Activated naive CD4-positive, alpha-beta T cell treated with anti-CD3 and anti-CD28 coated beads, Interleukin-2, amount 50 U/mL, for 72 hours (primary cell): ENCODE results near the gene SLC26A1. TPM values are rescaled to one million over a fixed set of nuclear protein-coding genes. Genes with fewer than 3 reads are reported as not detected.
A peak's percentile ranks its signal among the peaks of the same experiment; 100 is the strongest.

Experiments
- ATAC-seq, 2 donors: fragments of 150-1000 bp; cut with Tn5 transposase; 2 replicates each; pipeline ENCODE4 v1.10.0; 2021; ENCODE audit warnings: mild to moderate bottlenecking in 2 of 2, moderate library complexity in 2 of 2
- DNase-seq, 2 donors: peaks; one replicate each; pipeline ENCODE4 v3.0.0; 2021 to 2022; ENCODE audit warnings: low spot score in 2 of 2
- H3K27ac Mint-ChIP-seq, 2 donors: one replicate each; pipeline ENCODE4 v1.8.0; 2022; ENCODE audit warnings: mild to moderate bottlenecking in 2 of 2, mixed read lengths in 2 of 2
- H3K36me3 Mint-ChIP-seq, 2 donors: one replicate each; pipeline ENCODE4 v1.8.0; 2022; ENCODE audit warnings: mixed read lengths in 2 of 2
- H3K9me3 Mint-ChIP-seq, 2 donors: one replicate each; pipeline ENCODE4 v1.8.0; 2022; ENCODE audit warnings: mixed read lengths in 2 of 2
- total RNA-seq, 2 donors: library from RNA; stranded (reverse); gene quantifications; one replicate each; pipeline ENCODE4 v1.2.3, GENCODE V29; 2022

Gene SLC26A1
- total RNA-seq, 2 donors from 2014 or later, result not detected

GRCh38 chr4:1031956-1032795 lies 39.0 kb upstream of the SLC26A1 start:
- H3K9me3 Mint-ChIP-seq, result no peaks in the 10 kb centered on the region
- ATAC-seq, result peak in 1 of 2 donors; percentile 27

GRCh38 chr4:1031346-1031745 lies 38.1 kb upstream of the SLC26A1 start:
- no peak for DNase-seq
- no peaks in the 10 kb centered on the region for H3K36me3 Mint-ChIP-seq
- no peak for ATAC-seq
- no peaks in the 10 kb centered on the region for H3K9me3 Mint-ChIP-seq
- no peak overlapping the region for H3K27ac Mint-ChIP-seq

More at GRCh38 chr4:1031956-1032795, 39.0 kb upstream of the SLC26A1 start:
- Mint-ChIP-seq H3K27ac (no peak overlapping the region), H3K36me3 (no peaks in the 10 kb centered on the region)
- DNase-seq, result no peak

- ATAC-seq, result no peak
- no peaks in the 10 kb centered on the region for H3K36me3 Mint-ChIP-seq
Measured at GRCh38 chr4:1030559-1030958, 37.4 kb upstream of the SLC26A1 start.

GRCh38 chr4:1030031-1030430 lies 36.8 kb upstream of the SLC26A1 start:
- DNase-seq (no peak), ATAC-seq (no peak)
- peaks cover 0 to 4% of the 10 kb centered on the region in 2 donors for H3K36me3 Mint-ChIP-seq
- no peak overlapping the region for H3K27ac Mint-ChIP-seq
- no peaks in the 10 kb centered on the region for H3K9me3 Mint-ChIP-seq

More at GRCh38 chr4:1030559-1030958, 37.4 kb upstream of the SLC26A1 start:
- Mint-ChIP-seq H3K27ac (no peak overlapping the region), H3K9me3 (no peaks in the 10 kb centered on the region)
- DNase-seq, result no peak

- H3K27ac Mint-ChIP-seq, result no peak overlapping the region
- no peaks in the 10 kb centered on the region for H3K9me3 Mint-ChIP-seq
- H3K36me3 Mint-ChIP-seq, result peaks cover 0 to 6% of the 10 kb centered on the region in 2 donors
- DNase-seq, result no peak
- peak in 1 of 2 donors; percentile 9 for ATAC-seq
Measured at GRCh38 chr4:1029529-1029928, 36.3 kb upstream of the SLC26A1 start.

GRCh38 chr4:1028574-1029220 lies 35.5 kb upstream of the SLC26A1 start:
- peak overlapping the region in 1 of 2 donors; percentile 44 for H3K27ac Mint-ChIP-seq
- DNase-seq, result no peak
- no peaks in the 10 kb centered on the region for H3K9me3 Mint-ChIP-seq
- H3K36me3 Mint-ChIP-seq, result peaks cover 0 to 6% of the 10 kb centered on the region in 2 donors
- ATAC-seq, result no peak

- Mint-ChIP-seq H3K9me3 (no peaks in the 10 kb centered on the region), H3K36me3 (peaks cover 0 to 6% of the 10 kb centered on the region in 2 donors), H3K27ac (no peak overlapping the region)
- DNase-seq (no peak), ATAC-seq (no peak)
Measured at GRCh38 chr4:1027915-1028238, 34.7 kb upstream of the SLC26A1 start.

- peaks cover 0 to 6% of the 10 kb centered on the region in 2 donors for H3K36me3 Mint-ChIP-seq
- DNase-seq, result no peak
Measured at GRCh38 chr4:1027219-1027914, 34.2 kb upstream of the SLC26A1 start.

GRCh38 chr4:1026115-1026514 lies 32.9 kb upstream of the SLC26A1 start:
- H3K36me3 Mint-ChIP-seq, result peaks cover 0 to 6% of the 10 kb centered on the region in 2 donors
- peak in 1 of 2 donors; percentile 60 for DNase-seq
- no peaks in the 10 kb centered on the region for H3K9me3 Mint-ChIP-seq
- no peak overlapping the region for H3K27ac Mint-ChIP-seq
- peak; percentile 69 to 84 for ATAC-seq

More at GRCh38 chr4:1027219-1027914, 34.2 kb upstream of the SLC26A1 start:
- Mint-ChIP-seq H3K9me3 (no peaks in the 10 kb centered on the region), H3K27ac (no peak overlapping the region)
- ATAC-seq, result no peak

GRCh38 chr4:1024882-1025545 lies 31.8 kb upstream of the SLC26A1 start:
- Mint-ChIP-seq H3K27ac (peak overlapping the region in 1 of 2 donors; percentile 44), H3K9me3 (no peaks in the 10 kb centered on the region), H3K36me3 (peaks cover 0 to 6% of the 10 kb centered on the region in 2 donors)
- no peak for ATAC-seq
- DNase-seq, result no peak

- H3K27ac Mint-ChIP-seq, result no peak overlapping the region
- H3K9me3 Mint-ChIP-seq, result no peaks in the 10 kb centered on the region
- H3K36me3 Mint-ChIP-seq, result peaks cover 0 to 6% of the 10 kb centered on the region in 2 donors
- ATAC-seq, result no peak
- no peak for DNase-seq
Measured at GRCh38 chr4:1023895-1024740, 30.9 kb upstream of the SLC26A1 start.

GRCh38 chr4:1023075-1023640 lies 30.0 kb upstream of the SLC26A1 start:
- Mint-ChIP-seq H3K36me3 (peaks cover 0 to 6% of the 10 kb centered on the region in 2 donors), H3K9me3 (no peaks in the 10 kb centered on the region), H3K27ac (no peak overlapping the region)
- ATAC-seq (no peak), DNase-seq (no peak)

GRCh38 chr4:1022739-1023066 lies 29.5 kb upstream of the SLC26A1 start:
- no peak for ATAC-seq
- H3K36me3 Mint-ChIP-seq, result peaks cover 0 to 6% of the 10 kb centered on the region in 2 donors
- no peak for DNase-seq
- H3K9me3 Mint-ChIP-seq, result no peaks in the 10 kb centered on the region
- H3K27ac Mint-ChIP-seq, result no peak overlapping the region

GRCh38 chr4:1022051-1022738 lies 29.0 kb upstream of the SLC26A1 start:
- no peaks in the 10 kb centered on the region for H3K9me3 Mint-ChIP-seq
- no peak for DNase-seq
- peaks cover 0 to 6% of the 10 kb centered on the region in 2 donors for H3K36me3 Mint-ChIP-seq
- no peak for ATAC-seq
- no peak overlapping the region for H3K27ac Mint-ChIP-seq

GRCh38 chr4:1021386-1022050 lies 28.3 kb upstream of the SLC26A1 start:
- Mint-ChIP-seq H3K36me3 (peaks cover 0 to 6% of the 10 kb centered on the region in 2 donors), H3K9me3 (no peaks in the 10 kb centered on the region), H3K27ac (no peak overlapping the region)
- ATAC-seq, result no peak
- DNase-seq, result no peak
